Heart right ventricle (tissue), 16 donors: ENCODE data around the gene LMOD1. TPM values are rescaled to one million over a fixed set of nuclear protein-coding genes. Genes with fewer than 3 reads are reported as not detected.
A peak's percentile ranks its signal among the peaks of the same experiment; 100 is the strongest.

ENCODE experiments used
- ATAC-seq, 8 donors: fragments of 200-7000 bp; cut with Tn5 transposase; one replicate each; pipeline ENCODE4 v1.9.1; 2020; ENCODE audit warnings: mild to moderate bottlenecking in 8 of 8, moderate library complexity in 8 of 8, moderate number of reproducible peaks in 1 of 8
- DNase-seq, 2 donors: peaks; one replicate each; pipeline ENCODE4 v3.0.0-alpha.2; 2020
- H3K27ac ChIP-seq, 10 donors: fragments of 200-600 bp; sonication (generic) in 2 of 10; one replicate each; pipeline versions ENCODE4 v1.5.0 to v1.8.0; 2020 to 2022; ENCODE audit warnings: mild to moderate bottlenecking in 3 of 10
- H3K27me3 ChIP-seq, 7 donors: fragments of 200-600 bp; one replicate each; pipeline ENCODE4 v1.8.0; 2021 to 2022; ENCODE audit warnings: mild to moderate bottlenecking in 2 of 7
- H3K36me3 ChIP-seq, 9 donors: fragments of 200-600 bp; sonication (generic) in 1 of 9; one replicate each; pipeline versions ENCODE4 v1.5.0 to v1.8.0; 2020 to 2022; ENCODE audit warnings: mild to moderate bottlenecking in 2 of 9
- H3K4me1 ChIP-seq, 9 donors: fragments of 200-600 bp; sonication (generic) in 1 of 9; one replicate each; pipeline versions ENCODE4 v1.5.0 to v1.8.0; 2020 to 2022; ENCODE audit warnings: mild to moderate bottlenecking in 4 of 9
- H3K4me3 ChIP-seq, 10 donors: fragments of 200-600 bp; sonication (generic) in 2 of 10; one replicate each; pipeline versions ENCODE4 v1.5.0 to v1.8.0; 2020 to 2022; ENCODE audit warnings: mild to moderate bottlenecking in 7 of 10, moderate library complexity in 2 of 10
- H3K9me3 ChIP-seq, 11 donors: fragments of 200-600 bp in 10 of 11; sonication (generic) in 2 of 11; one replicate each; pipeline versions ENCODE4 v1.5.0 to v1.8.0; 2013 to 2022; ENCODE audit warnings: mild to moderate bottlenecking in 2 of 11, control low read depth in 1 of 11, moderate library complexity in 1 of 11
- CTCF ChIP-seq, 9 donors: fragments of 200-600 bp; sonication (generic) in 2 of 9; IDR thresholded peaks; one replicate each; pipeline versions ENCODE4 v1.5.0 to v1.8.0; 2021 to 2022; ENCODE audit warnings: antibody characterized with exemption in 9 of 9, mild to moderate bottlenecking in 5 of 9, moderate library complexity in 1 of 9
- WGBS, 2 donors: extraction: QIAGEN DNeasy Blood & Tissue Kit; methylation state at CpG; one replicate each; pipeline ENCODE4 v1.1.7; 2013; ENCODE audit warnings: inconsistent platforms in 1 of 2; 5-methylcytosine and 5-hydroxymethylcytosine counted together
- intact Hi-C, 10 donors: fragments of 100-400 bp; cut with DNase I; formaldehyde crosslinking; loops; one replicate each; pipeline versions ENCODE4 v1.11.1 to v1.14.2; 2022
- polyA plus RNA-seq, 2 donors: library from polyadenylated mRNA; stranded (reverse); fragments of 200-250 nt; gene quantifications; one replicate each; pipeline ENCODE4 v1.2.3, GENCODE V29; 2013
- total RNA-seq, 10 donors: library from RNA; stranded (reverse); fragmentation: NEBNext Ultra II Directional in 3 of 10; extraction: Animal tissue kit (Norgen Biotek cat#: 25700) in 3 of 10; gene quantifications; one replicate each; pipeline versions ENCODE4 v1.2.1 to v1.2.4, GENCODE V29; 2021 to 2023
- donor health status: Arrhythmogenic right ventricular cardiomyopathy.
- donor health status: ischemic (EF 13 %, LVEDD 7.1; RV severe dilation, severe dysfunction).
- donor health status: healthy with polysubstance abuse.
- donor health status: DM: no; HTN: yes; CAD: no.
- donor health status: DM: no; HTN: no; CAD: no.
- donor health status: ischemic (EF 25% LVEDD 6.9; RV normal size, moderate dysfunction).
- donor health status: ischemic (EF 25% LVEDD 5.7; RV mildly dilated, moderate dysfunction).
- donor health status: healthy.
- donor health status: DM: yes; HTN: yes; CAD: no.
- donor health status: Ischemic cardiomyopathy.
- donor health status: ischemic (EF 35%, LVEDD 5.7; RV mildly dilated, moderate dysfunction).
- donor health status: nonischemic (EF 11% LVEDD 7.7; RV severe dilation, severe dysfunction).
- donor health status: DM: yes; HTN: yes; CAD: no.
- donor health status: PGD.
- donor health status: ischemic (EF 29% LVEDD 5.4; RV normal size, mild dysfunction).
- donor health status: nonischemic (EF 23%, LVEDD 6.1; RV moderate dilation, normal function).

LMOD1 gene
- total and polyA plus RNA-seq, 12 donors, result 3.6 to 22.7 (median 9.8) TPM

- H3K4me3 ChIP-seq, result no peak overlapping the region
- DNase-seq, result no peak
- ATAC-seq, result no peak
- H3K9me3 ChIP-seq, result no peaks in the 10 kb centered on the region
- peaks cover 0 to 44% (median 23%) of the 10 kb centered on the region in 9 donors for H3K4me1 ChIP-seq
- no peak for TF ChIP-seq CTCF (IDR thresholded peaks at IDR 0.05)
- peak overlapping the region in 1 of 10 donors; percentile 34 for H3K27ac ChIP-seq
- 82 to 91% methylated on average over 6 of the region's 6 CpGs for WGBS, 2 donors
- intact Hi-C loops, result no loop called here
- no peaks in the 10 kb centered on the region for H3K27me3 ChIP-seq
- H3K36me3 ChIP-seq, result no peaks in the 10 kb centered on the region
These were observed 38.7 kb downstream of the LMOD1 start for GRCh38 chr1:201907621-201908020.

GRCh38 chr1:201906336-201906735, 40.0 kb downstream of the LMOD1 start:
- no peak overlapping the region for H3K4me3 ChIP-seq
- ATAC-seq, result peak in 1 of 8 donors; percentile 9
- intact Hi-C loops, result no loop called here
- no peaks in the 10 kb centered on the region for H3K9me3 ChIP-seq
- H3K27me3 ChIP-seq, result no peaks in the 10 kb centered on the region
- peak overlapping the region in 5 of 10 donors; percentile 10 to 81 (median 49) for H3K27ac ChIP-seq
- no peak for DNase-seq
- peaks cover 0 to 44% (median 27%) of the 10 kb centered on the region in 9 donors for H3K4me1 ChIP-seq
- WGBS, 2 donors, result 87 to 92% methylated on average over 3 of the region's 3 CpGs
- no peak for TF ChIP-seq CTCF (IDR thresholded peaks at IDR 0.05)
- no peaks in the 10 kb centered on the region for H3K36me3 ChIP-seq

GRCh38 chr1:201905234-201905890, 41.0 kb downstream of the LMOD1 start:
- WGBS, 2 donors, result 65 to 76% methylated on average over 6 of the region's 6 CpGs
- DNase-seq (no peak), ATAC-seq (peak in 2 of 8 donors; percentile 7 to 18)
- Histone ChIP-seq H3K4me1 (peaks cover 0 to 44% (median 27%) of the 10 kb centered on the region in 9 donors), H3K9me3 (no peaks in the 10 kb centered on the region), H3K4me3 (no peak overlapping the region), H3K36me3 (no peaks in the 10 kb centered on the region), H3K27me3 (no peaks in the 10 kb centered on the region), H3K27ac (peak overlapping the region in 9 of 10 donors; percentile 40 to 81 (median 70))
- intact Hi-C loops, result no loop called here
- TF ChIP-seq CTCF (IDR thresholded peaks at IDR 0.05), result no peak

- Histone ChIP-seq H3K4me3 (no peak overlapping the region), H3K27me3 (no peaks in the 10 kb centered on the region), H3K4me1 (peaks cover 0 to 44% (median 27%) of the 10 kb centered on the region in 9 donors), H3K9me3 (no peaks in the 10 kb centered on the region), H3K36me3 (peaks cover 0 to 5% (median 0%) of the 10 kb centered on the region in 9 donors), H3K27ac (peak overlapping the region; percentile 18 to 81 (median 70))
- intact Hi-C loops, result loop anchor here in 1 of 10 donors (5.0 kb wide), 1 partner anchor 43 kb away; the partner anchor contains the start of gene LMOD1
- TF ChIP-seq CTCF (IDR thresholded peaks at IDR 0.05), result no peak
- DNase-seq (peak in 1 of 2 donors; percentile 55), ATAC-seq (peak; percentile 56 to 86 (median 74))
- 15 to 24% methylated on average over 6 of the region's 6 CpGs for WGBS, 2 donors
These were observed 41.8 kb downstream of the LMOD1 start for GRCh38 chr1:201904579-201904978.
